Panc1 (cell line): ENCODE measurements around the gene HMMR.

ENCODE experiments used
- CTCF ChIP-seq: fragments of 450-650 bp; IDR thresholded peaks from 2 replicates; pipeline ENCODE4 v1.5.1; 2017; ENCODE audit warnings: mild to moderate bottlenecking
- POLR2AphosphoS5 ChIP-seq: IDR thresholded peaks from 2 replicates; pipeline ENCODE4 v1.6.1; 2012; ENCODE audit warnings: mild to moderate bottlenecking, low read depth, low read length, moderate library complexity
- REST ChIP-seq, 2 experiments: IDR thresholded peaks; 2 replicates each; pipeline ENCODE4 v1.6.1; 2011 to 2012; ENCODE audit warnings: low read depth in 2 of 2, control low read depth in 1 of 2, low read length in 1 of 2, mild to moderate bottlenecking in 1 of 2, moderate library complexity in 1 of 2; ENCODE audit not compliant: insufficient read depth in 1 of 2
- SIN3A ChIP-seq: IDR thresholded peaks from 2 replicates; pipeline ENCODE4 v1.6.1; 2012; ENCODE audit warnings: low read depth, mild to moderate bottlenecking, low read length, moderate library complexity, borderline replicate concordance; ENCODE audit not compliant: insufficient read depth
- TCF7L2 ChIP-seq: IDR thresholded peaks from 2 replicates; pipeline ENCODE4 v1.6.1; 2011; ENCODE audit warnings: mild to moderate bottlenecking, low read depth, low read length, inconsistent platforms

GRCh38 chr5:163506095-163506457 is 45.6 kb downstream of the HMMR start:
- TF ChIP-seq CTCF (peak; percentile 37; the same call in 1 of the 2 replicates), REST (IDR thresholded peaks at IDR 0.05; ENCODE audit: insufficient read depth in 1 of 2, low read depth in 2 of 2, low read length in 1 of 2) (no peak), POLR2AphosphoS5 (no peak), SIN3A (no peak), TCF7L2 (no peak)
